ENCODE data around the gene FBLN2.

The FBLN2 gene

GRCh38 chr3:13593615-13594014, 44.7 kb downstream of the FBLN2 start:
- H3K4me3 ChIP-seq (ENCODE audit: low read depth, low read length) = no peak overlapping the region
- TF ChIP-seq CTCF (IDR thresholded peaks at IDR 0.05; ENCODE audit: low read depth, low read length, missing control alignments) = no peak
- in situ Hi-C loops (cut with HindIII; ENCODE audit: low pct_ligation_motif_present, low sequenced_read_pairs) = no loop called here
- no peaks in the 10 kb centered on the region for H3K36me3 ChIP-seq (replicated peaks)
- no peak for DNase-seq
- H3K27me3 ChIP-seq (replicated peaks) = no peaks in the 10 kb centered on the region
- H3K27ac ChIP-seq = no peak overlapping the region

- no peak overlapping the region for H3K27ac ChIP-seq
- in situ Hi-C loops (cut with HindIII; ENCODE audit: low pct_ligation_motif_present, low sequenced_read_pairs) = no loop called here
- no peak for TF ChIP-seq CTCF (IDR thresholded peaks at IDR 0.05; ENCODE audit: low read depth, low read length, missing control alignments)
- no peaks in the 10 kb centered on the region for H3K27me3 ChIP-seq (replicated peaks)
- DNase-seq = no peak
- H3K36me3 ChIP-seq (replicated peaks) = no peaks in the 10 kb centered on the region
- no peak overlapping the region for H3K4me3 ChIP-seq (ENCODE audit: low read depth, low read length)
These were observed 45.2 kb downstream of the FBLN2 start for GRCh38 chr3:13594146-13594545.

GRCh38 chr3:13594991-13595421, 46.1 kb downstream of the FBLN2 start:
- no peaks in the 10 kb centered on the region for H3K27me3 ChIP-seq (replicated peaks)
- no peak for DNase-seq
- H3K4me3 ChIP-seq (ENCODE audit: low read depth, low read length) = no peak overlapping the region
- H3K27ac ChIP-seq = no peak overlapping the region
- no peaks in the 10 kb centered on the region for H3K36me3 ChIP-seq (replicated peaks)
- in situ Hi-C loops (cut with HindIII; ENCODE audit: low pct_ligation_motif_present, low sequenced_read_pairs) = no loop called here
- TF ChIP-seq CTCF (IDR thresholded peaks at IDR 0.05; ENCODE audit: low read depth, low read length, missing control alignments) = no peak

- in situ Hi-C loops (cut with HindIII; ENCODE audit: low pct_ligation_motif_present, low sequenced_read_pairs) = no loop called here
- TF ChIP-seq CTCF (IDR thresholded peaks at IDR 0.05; ENCODE audit: low read depth, low read length, missing control alignments) = no peak
These were observed 46.6 kb downstream of the FBLN2 start for GRCh38 chr3:13595485-13595884.

GRCh38 chr3:13596426-13597205, 47.7 kb downstream of the FBLN2 start:
- Histone ChIP-seq H3K27ac (no peak overlapping the region), H3K27me3 (replicated peaks) (no peaks in the 10 kb centered on the region), H3K36me3 (replicated peaks) (no peaks in the 10 kb centered on the region), H3K4me3 (ENCODE audit: low read depth, low read length) (no peak overlapping the region)
- no peak for TF ChIP-seq CTCF (IDR thresholded peaks at IDR 0.05; ENCODE audit: low read depth, low read length, missing control alignments)
- DNase-seq = no peak
- in situ Hi-C loops (cut with HindIII; ENCODE audit: low pct_ligation_motif_present, low sequenced_read_pairs) = no loop called here

More at GRCh38 chr3:13595485-13595884, 46.6 kb downstream of the FBLN2 start:
- Histone ChIP-seq H3K36me3 (replicated peaks) (no peaks in the 10 kb centered on the region), H3K27me3 (replicated peaks) (no peaks in the 10 kb centered on the region), H3K27ac (no peak overlapping the region), H3K4me3 (ENCODE audit: low read depth, low read length) (no peak overlapping the region)
- DNase-seq = no peak

- in situ Hi-C loops (cut with HindIII; ENCODE audit: low pct_ligation_motif_present, low sequenced_read_pairs) = no loop called here
- Histone ChIP-seq H3K27me3 (replicated peaks) (no peaks in the 10 kb centered on the region), H3K27ac (no peak overlapping the region), H3K36me3 (replicated peaks) (no peaks in the 10 kb centered on the region), H3K4me3 (ENCODE audit: low read depth, low read length) (no peak overlapping the region)
- no peak for DNase-seq
- no peak for TF ChIP-seq CTCF (IDR thresholded peaks at IDR 0.05; ENCODE audit: low read depth, low read length, missing control alignments)
These were observed 48.7 kb downstream of the FBLN2 start for GRCh38 chr3:13597661-13598060.

Measured in brain microvascular endothelial cell (primary cell).